ENCODE data around the gene ADARB2.

DNA sequence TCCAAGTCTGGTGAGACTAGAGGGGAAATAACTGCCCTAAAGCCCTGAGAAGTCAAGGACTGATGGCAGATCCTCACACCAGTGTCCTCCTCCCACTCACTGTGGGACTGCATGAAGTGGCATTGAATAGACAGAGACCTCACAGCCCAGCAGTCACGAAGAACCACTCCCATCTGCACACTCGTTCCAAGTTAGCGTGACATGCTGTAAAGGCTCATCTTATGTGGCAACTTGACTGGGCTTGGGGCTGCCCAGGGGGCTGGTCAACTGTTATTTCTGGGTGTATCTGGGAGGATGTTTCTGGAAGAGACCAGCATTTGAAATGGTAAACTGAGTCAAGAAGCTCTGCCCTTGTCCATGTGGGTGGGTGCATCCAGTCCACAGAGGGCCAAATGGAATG is 104.7 kb downstream of the ADARB2 start:
- TF ChIP-seq POLR2AphosphoS5 (IDR thresholded peaks at IDR 0.05; ENCODE audit: low read depth): no peak
- TF ChIP-seq, protein P1, sequence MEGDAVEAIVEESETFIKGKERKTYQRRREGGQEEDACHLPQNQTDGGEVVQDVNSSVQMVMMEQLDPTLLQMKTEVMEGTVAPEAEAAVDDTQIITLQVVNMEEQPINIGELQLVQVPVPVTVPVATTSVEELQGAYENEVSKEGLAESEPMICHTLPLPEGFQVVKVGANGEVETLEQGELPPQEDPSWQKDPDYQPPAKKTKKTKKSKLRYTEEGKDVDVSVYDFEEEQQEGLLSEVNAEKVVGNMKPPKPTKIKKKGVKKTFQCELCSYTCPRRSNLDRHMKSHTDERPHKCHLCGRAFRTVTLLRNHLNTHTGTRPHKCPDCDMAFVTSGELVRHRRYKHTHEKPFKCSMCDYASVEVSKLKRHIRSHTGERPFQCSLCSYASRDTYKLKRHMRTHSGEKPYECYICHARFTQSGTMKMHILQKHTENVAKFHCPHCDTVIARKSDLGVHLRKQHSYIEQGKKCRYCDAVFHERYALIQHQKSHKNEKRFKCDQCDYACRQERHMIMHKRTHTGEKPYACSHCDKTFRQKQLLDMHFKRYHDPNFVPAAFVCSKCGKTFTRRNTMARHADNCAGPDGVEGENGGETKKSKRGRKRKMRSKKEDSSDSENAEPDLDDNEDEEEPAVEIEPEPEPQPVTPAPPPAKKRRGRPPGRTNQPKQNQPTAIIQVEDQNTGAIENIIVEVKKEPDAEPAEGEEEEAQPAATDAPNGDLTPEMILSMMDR (IDR thresholded peaks at IDR 0.05; ENCODE audit: insufficient read depth, low read length): no peak

All from HL-60 (cell line).